Mucosa of descending colon (tissue), 3 donors: ENCODE data around the gene P3R3URF. TPM values are rescaled to one million over a fixed set of nuclear protein-coding genes. Genes with fewer than 3 reads are reported as not detected.

Experiments
- ATAC-seq: fragments of 200-7000 bp; cut with Tn5 transposase; one replicate; pipeline ENCODE4 v1.9.1; 2020; ENCODE audit warnings: mild to moderate bottlenecking, moderate library complexity
- DNase-seq, 3 donors: peaks; one replicate each; pipeline ENCODE4 v3.0.0-alpha.2; 2020
- H3K36me3 ChIP-seq: fragments of 200-600 bp; one replicate; pipeline ENCODE4 v1.8.0; 2021; ENCODE audit warnings: low read depth, mild to moderate bottlenecking
- H3K4me1 ChIP-seq: fragments of 200-600 bp; one replicate; pipeline ENCODE4 v1.8.0; 2021; ENCODE audit warnings: low read depth, mild to moderate bottlenecking
- H3K4me3 ChIP-seq: fragments of 200-600 bp; one replicate; pipeline ENCODE4 v1.8.0; 2021; ENCODE audit warnings: mild to moderate bottlenecking
- H3K9me3 ChIP-seq: fragments of 200-600 bp; one replicate; pipeline ENCODE4 v1.8.0; 2021; ENCODE audit warnings: mild to moderate bottlenecking
- CTCF ChIP-seq: fragments of 200-600 bp; IDR thresholded peaks from one replicate; pipeline ENCODE4 v1.8.0; 2022; ENCODE audit warnings: antibody characterized with exemption, mild to moderate bottlenecking
- intact Hi-C, 2 donors: fragments of 100-400 bp; cut with DNase I in 1 of 2; cut with micrococcal nuclease in 1 of 2; formaldehyde crosslinking; loops; one replicate each; pipeline versions ENCODE4 v1.11.0 to v1.11.1; 2022; cut with DNase I, micrococcal nuclease
- total RNA-seq, 3 donors: library from RNA; stranded (reverse); fragmentation: NEBNext Ultra II Directional in 2 of 3; extraction: Animal tissue kit (Norgen Biotek cat#: 25700) in 2 of 3; gene quantifications; one replicate each; pipeline versions ENCODE4 v1.2.1 to v1.2.4, GENCODE V29; 2021 to 2023
- donor health status: DM: no; HTN: no; CAD: no; lungs with moderate emphysema.
- donor health status: DM: no; HTN: no; CAD: no.
- donor health status: DM: no; HTN: yes; CAD: no.

P3R3URF gene
- total RNA-seq, 3 donors from 2014 or later, result not detected

- no peak for TF ChIP-seq CTCF
- DNase-seq, result no peak
- intact Hi-C loops, result no loop called here
- no peaks in the 10 kb centered on the region for H3K36me3 ChIP-seq
- no peak for ATAC-seq
- H3K4me1 ChIP-seq, result peaks cover 5% of the 10 kb centered on the region
- H3K9me3 ChIP-seq, result no peaks in the 10 kb centered on the region
- H3K4me3 ChIP-seq, result no peak overlapping the region
These were observed 45.7 kb downstream of the P3R3URF start for GRCh38 chr1:46130606-46131005.

GRCh38 chr1:46130121-46130520 lies 46.2 kb downstream of the P3R3URF start:
- Histone ChIP-seq H3K4me1 (peaks cover 5% of the 10 kb centered on the region), H3K9me3 (no peaks in the 10 kb centered on the region), H3K36me3 (no peaks in the 10 kb centered on the region), H3K4me3 (no peak overlapping the region)
- no peak for TF ChIP-seq CTCF
- intact Hi-C loops, result no loop called here
- DNase-seq, result no peak
- ATAC-seq, result no peak

- Histone ChIP-seq H3K4me3 (no peak overlapping the region), H3K9me3 (no peaks in the 10 kb centered on the region), H3K36me3 (no peaks in the 10 kb centered on the region), H3K4me1 (no peaks in the 10 kb centered on the region)
- ATAC-seq, result no peak
- TF ChIP-seq CTCF, result no peak
- intact Hi-C loops, result no loop called here
- no peak for DNase-seq
These were observed 47.9 kb downstream of the P3R3URF start for GRCh38 chr1:46128344-46128743.

Other genes starting within 250 kb of the P3R3URF start
- gene PIK3R3, start 43.9 kb downstream of the P3R3URF start, total RNA-seq, result 10 to 100 TPM in 2 of 3 donors, 1 to 10 TPM in 1; 5.9 to 15.6 (median 10.6) TPM
- 1,000 to 10,000 TPM in 2 of 3 donors, 100 to 1,000 TPM in 1; 723 to 1,819 (median 1,586) TPM for gene TSPAN1, start 1.4 kb downstream of the P3R3URF start, total RNA-seq
- gene POMGNT1, start 21.9 kb upstream of the P3R3URF start, total RNA-seq, result 10 to 100 TPM; 23.8 to 39.0 (median 38.4) TPM
- 1 to 10 TPM in 2 of 3 donors, under 1 TPM in 1; 0.63 to 5.9 (median 1.6) TPM for gene LURAP1, start 26.8 kb upstream of the P3R3URF start, total RNA-seq
- 1 to 10 TPM; 3.0 to 8.0 (median 3.6) TPM for gene RAD54L, start 71.3 kb upstream of the P3R3URF start, total RNA-seq
- gene LRRC41, start 127.1 kb upstream of the P3R3URF start, total RNA-seq, result 10 to 100 TPM; 41.8 to 56.0 (median 43.1) TPM
- gene UQCRH, start 127.2 kb upstream of the P3R3URF start, total RNA-seq, result 100 to 1,000 TPM; 266 to 387 (median 282) TPM
- gene NSUN4, start 164.3 kb upstream of the P3R3URF start, total RNA-seq, result 10 to 100 TPM; 18.5 to 20.6 (median 20.5) TPM
- gene FAAH, start 217.8 kb upstream of the P3R3URF start, total RNA-seq, result 100 to 1,000 TPM in 1 of 3 donors, 10 to 100 TPM in 2; 51.7 to 130 (median 60.2) TPM